GM19023 (cell line): ENCODE measurements around the gene SNX1.
"Not testable (repeated sequence)": the region's sequence is repeated elsewhere in the genome, so short reads cannot be mapped to it uniquely, and the experiment has no call there.

ENCODE experiments used
- ATAC-seq: cut with Tn5 transposase; IDR thresholded peaks from one replicate; pipeline ENCODE4 v1.9.1; 2021; ENCODE audit warnings: mild to moderate bottlenecking, moderate library complexity; ENCODE audit not compliant: unreplicated experiment

SNX1 gene

DNA sequence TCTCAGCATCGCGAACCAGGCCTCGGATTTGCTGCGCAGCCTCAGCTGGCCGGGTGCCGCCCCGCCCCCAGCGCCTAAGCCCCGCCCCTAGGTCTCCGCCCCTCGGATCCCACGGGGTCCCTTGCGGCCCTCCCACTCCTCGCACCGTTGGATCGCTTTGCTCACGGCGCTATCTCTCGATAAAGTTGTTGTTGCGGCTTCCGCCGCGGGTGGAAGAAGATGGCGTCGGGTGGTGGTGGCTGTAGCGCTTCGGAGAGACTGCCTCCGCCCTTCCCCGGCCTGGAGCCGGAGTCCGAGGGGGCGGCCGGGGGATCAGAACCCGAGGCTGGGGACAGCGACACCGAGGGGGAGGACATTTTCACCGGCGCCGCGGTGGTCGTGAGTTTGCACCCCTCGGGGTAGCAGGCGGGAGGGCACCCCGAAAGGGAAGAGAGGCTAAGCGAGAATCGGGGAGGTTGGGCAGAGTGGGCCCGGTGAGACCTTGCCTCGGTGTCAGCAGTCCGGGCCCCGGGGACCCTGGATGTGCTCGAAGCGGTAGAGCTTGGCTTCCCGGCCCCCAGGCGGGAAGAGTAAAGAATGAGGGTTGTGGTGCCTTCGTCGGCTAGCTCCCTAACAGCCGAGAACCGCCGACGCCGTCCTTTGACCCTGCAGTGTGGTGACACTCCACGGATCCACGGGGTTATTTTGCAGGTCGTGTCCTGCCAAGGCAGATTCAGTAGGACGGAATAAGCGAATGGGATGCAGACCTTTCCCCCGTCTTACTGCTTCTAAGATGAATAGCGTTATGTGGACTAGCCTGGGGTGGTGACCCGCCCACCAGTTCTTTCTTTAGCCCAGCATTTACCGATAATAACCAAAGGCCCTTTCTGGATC lies at the start of gene SNX1:
Gene SNX1 (plus strand): TSS at position 188 of the 873 bp plus-strand sequence. CDS start 32 bp downstream, at position 220.
- ATAC-seq, result peak; percentile 41

- ATAC-seq, result peak; percentile 46
These were observed 49.2 kb upstream of the SNX1 start, which contains the start of gene DAPK2 for GRCh38 chr15:64046421-64047153. Gene DAPK2 (minus strand): TSS chr15:64046485. CDS start chr15:64040261, 6,224 bp downstream.

DNA sequence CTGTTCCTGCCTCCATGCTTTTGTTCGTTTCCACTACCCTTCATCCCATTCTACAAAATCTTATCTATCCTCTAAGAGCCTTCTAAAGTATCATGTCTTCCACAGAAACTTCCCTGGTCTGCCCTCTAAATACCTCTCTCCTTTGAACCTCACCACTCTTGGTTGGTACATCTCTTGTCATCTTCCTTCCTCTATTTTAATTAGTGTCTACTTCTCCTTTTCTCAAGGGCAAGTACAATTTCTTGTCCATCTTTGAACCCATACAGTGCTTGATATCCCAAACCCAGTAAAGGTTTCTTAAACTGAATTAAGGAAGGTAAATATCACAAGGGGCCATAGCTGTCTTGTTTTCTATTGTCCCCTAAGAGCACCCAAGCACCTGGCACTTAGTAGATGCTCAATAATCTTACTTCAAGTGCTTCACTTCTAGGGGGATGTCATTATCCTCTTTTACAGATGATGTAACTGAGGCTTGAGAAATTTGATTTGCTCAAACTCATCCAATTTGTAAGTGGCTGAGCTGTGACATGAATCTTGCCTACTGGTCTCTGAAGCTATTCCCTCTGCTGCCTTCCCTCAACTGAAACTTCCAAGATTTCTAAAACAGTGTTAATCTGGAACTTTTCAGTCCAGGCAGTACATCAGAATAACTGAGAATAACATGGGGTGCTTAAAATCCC lies 46.9 kb upstream of the SNX1 start:
- no peak for ATAC-seq

DNA sequence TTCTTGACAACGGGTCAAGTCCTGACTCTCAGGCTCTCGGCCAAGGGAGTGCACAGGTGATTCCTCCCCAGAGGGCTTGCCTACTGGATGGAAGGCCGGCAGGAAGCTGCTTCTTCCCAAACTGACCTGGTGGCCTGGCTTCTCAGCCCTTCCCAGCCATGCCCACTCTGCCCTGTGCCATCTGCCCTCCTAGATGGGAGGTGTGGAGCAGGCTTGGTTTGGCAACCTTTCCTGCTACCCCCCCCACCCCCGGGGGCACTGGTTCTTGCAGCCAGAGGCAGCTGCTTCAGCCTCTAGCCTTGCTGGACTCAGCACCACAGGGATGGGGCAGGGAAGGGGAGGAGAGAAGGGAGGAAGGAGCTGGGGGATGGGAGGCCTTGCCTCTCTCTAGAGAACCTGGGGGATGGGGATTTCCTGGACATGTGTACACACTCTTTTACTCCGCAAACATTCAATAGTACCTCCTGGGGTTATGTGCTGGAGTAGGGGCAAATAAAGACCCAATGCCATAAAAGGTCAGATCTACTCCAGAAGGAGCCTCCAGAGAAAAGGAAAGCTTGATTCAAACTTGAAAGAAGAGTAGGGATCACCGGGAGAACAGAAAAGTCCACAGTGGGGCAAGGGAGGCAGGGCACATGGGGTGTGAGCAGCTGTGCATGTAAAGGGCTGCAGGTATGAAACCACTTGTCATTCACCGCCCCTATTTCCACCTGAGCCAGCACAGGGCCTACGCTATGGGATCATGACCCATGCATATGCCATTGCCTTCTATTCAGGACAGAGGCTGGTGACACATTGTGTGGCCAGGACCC lies 45.3 kb upstream of the SNX1 start:
- no peak for ATAC-seq

DNA sequence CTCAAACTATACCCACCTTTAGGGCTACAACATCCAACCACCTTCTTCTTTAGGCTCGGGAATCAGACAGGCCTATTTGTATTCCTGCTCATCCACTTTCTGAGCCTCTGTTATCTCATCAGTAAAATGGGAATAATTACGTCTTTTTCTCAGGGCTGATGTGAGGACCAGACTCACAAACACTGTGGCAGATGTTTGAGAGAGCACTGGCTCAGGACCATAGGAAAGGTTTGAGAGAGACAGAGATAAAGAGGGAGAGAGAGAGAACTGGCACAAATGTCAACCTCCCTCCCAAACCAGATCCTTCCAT lies 44.7 kb upstream of the SNX1 start:
- no peak for ATAC-seq

DNA sequence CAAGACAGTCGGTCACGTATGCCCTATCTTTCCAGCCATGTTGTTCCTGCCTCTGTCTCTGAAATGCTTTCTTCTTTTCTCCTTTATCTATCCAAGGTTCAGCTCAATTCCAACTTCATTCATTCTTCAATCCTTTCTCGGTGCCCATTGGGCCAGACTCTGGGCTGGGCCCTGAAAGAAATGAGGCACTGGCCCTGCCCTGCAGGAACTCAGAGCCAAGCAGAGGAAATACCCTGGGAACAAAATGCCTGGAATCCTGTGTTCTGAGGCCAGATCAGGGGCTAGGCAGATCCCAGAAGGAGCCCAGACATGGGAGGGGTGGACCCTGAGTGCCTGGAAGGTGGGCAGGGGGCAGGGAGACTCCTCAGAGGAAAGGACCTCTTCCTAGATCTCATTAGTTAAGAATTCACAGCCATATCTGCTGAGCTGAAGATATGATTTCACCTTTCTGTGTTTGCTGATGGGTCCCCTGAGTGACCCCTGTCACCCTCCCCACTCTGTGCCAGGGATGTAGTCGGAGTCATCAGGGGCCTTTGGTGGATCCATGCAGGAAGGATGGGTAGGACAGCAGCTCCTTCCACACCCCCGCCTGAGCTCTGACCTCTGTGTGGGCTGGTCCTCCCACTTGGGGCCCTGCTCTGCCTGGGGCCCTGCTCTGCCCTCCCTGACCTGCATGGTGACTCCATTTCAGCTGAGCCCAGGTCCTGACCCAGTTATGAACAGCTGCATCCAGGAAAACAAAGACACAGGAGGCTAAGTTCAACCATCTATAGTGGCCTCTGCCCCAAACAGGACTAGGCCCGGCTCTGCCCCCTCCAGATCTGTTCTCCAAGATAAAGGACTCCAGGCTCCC lies 44.1 kb upstream of the SNX1 start:
- ATAC-seq, result no peak

DNA sequence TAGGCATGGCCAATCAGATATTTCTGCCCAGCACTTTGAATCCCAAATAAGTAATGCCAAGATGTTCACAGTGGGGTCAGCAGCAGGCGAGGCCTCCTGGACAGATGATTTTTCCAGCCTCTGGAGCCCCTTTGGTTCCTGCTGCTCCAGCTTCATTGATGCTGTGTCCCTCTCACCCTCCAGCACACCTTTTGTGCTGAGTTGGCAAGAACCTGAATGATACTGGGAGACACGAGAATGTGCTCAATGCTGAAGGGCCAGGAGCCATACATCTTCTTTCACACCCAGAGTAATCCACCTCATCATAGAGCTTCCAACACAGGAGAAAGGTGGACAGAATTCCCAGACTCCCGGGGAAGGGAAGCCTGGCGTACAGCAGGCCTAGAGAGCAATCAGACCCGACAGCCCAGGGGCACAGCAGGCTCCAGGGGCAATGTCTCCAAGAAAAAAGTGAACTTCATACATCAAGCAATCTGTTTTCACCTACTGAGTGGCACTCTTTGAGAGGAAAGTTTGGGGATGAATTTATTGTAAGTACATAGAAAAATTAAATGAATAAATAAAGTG lies 42.8 kb upstream of the SNX1 start:
- ATAC-seq, result no peak

GRCh38 chr15:64053674-64054073 lies 42.1 kb upstream of the SNX1 start:
- not testable (repeated sequence) for ATAC-seq

GRCh38 chr15:64058279-64058678 lies 37.5 kb upstream of the SNX1 start:
- no peak for ATAC-seq

DNA sequence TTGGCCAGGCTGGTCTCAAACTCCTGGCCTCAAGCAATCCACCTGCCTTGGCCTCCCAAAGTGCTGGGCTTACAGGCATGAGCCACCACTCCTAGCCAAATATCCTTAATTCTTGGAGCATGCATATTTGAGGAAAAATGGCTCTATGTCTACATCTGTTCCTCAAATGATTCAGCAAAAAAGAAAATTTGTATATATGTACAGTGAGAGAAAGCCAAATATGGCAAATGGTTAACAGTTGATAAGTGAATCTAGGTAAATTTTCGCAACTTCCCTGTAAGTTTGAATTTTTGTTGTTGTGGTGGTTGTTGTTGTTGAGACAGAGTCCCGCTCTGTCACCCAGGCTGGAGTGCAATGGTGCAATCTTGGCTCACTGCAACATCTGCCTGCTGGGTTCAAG lies 36.7 kb upstream of the SNX1 start:
- not testable (repeated sequence) for ATAC-seq

DNA sequence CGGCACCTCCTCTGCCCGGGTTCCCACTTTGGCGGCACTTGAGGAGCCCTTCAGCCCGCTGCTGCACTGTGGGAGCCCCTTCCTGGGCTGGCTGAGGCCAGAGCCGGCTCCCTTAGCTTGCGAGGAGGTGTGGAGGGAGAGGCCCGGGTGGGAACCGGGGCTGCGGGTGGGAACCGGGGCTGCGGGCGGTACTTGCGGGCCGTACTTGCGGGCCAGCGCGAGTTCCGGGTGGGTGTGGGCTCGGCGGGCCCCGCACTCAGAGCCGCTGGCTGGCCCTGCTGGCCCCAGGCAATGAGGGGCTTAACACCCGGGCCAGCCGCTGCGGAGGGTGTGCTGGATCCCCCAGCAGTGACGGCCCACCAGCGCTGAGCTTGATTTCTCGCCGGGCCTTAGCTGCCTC lies 35.1 kb upstream of the SNX1 start:
- ATAC-seq, result no peak

GRCh38 chr15:64066451-64066850 lies 29.3 kb upstream of the SNX1 start:
- no peak for ATAC-seq

DNA sequence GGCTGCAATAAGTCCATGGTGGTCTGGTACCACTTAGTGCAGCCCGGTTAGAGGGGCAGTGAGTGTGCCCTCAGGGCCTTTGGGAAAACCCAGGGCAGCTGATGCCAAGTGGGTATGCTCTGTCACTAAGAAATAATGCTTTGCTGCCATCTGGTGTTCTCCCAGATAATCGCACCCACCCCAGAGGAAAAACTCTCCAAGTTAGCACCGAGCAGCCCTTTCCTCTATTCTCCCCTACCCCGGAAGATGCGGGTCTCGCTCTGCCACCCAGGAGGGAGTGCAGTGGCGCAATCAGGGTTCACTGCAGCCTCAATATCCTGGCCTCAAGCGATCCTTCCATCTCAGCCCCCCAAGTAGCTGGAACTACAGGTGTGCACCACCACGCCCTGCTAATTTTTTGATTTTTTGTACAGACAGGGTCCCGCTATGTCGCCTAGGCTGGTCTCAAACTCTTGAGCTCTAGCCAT lies 28.2 kb upstream of the SNX1 start:
- ATAC-seq, result no peak

- ATAC-seq, result no peak
These were observed 27.6 kb upstream of the SNX1 start for GRCh38 chr15:64068133-64068532.

- ATAC-seq, result no peak
These were observed 25.7 kb upstream of the SNX1 start for GRCh38 chr15:64070106-64070505.

GRCh38 chr15:64070965-64071851 lies 24.6 kb upstream of the SNX1 start:
- no peak for ATAC-seq

DNA sequence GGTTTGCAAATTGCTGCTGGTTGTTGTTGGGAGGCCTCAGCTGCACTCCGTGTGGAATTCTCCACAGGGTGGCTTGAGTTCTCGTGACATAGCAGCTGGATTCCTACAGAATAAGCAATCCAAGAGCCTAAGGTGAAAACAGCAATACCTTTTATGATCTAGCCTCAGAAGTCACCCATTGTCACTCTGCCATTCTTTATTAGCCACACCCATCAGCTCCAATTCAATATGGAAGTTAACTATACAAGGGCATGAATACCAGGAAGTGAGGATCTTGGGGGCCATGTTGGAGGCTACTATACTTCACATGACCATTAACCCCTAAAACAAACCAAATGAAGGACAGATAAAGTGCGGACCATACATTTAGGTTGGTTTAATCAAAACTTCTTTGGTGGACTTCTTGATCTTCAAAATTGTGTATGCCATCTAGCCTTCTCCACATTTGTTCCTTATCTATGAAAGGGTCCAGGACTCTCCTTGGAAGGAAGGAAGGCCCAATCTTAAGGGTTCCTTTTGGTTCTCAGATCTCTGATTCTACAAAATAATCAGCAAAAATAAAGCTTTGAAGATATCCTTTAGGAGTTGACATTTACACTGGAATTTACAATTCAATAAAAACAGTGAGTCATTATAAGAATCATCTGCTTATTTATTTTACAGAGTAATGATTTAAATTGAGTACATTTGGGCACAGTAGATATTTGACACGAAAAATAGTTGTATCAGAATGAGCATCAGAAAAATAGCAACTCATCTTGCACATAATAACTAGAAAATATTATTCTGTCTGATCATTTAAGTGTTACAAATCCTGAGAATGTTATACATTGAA lies 23.6 kb upstream of the SNX1 start:
- no peak for ATAC-seq

- ATAC-seq, result no peak
These were observed 23.0 kb upstream of the SNX1 start for GRCh38 chr15:64072812-64073211.
